GM12891 (cell line): ENCODE measurements around the gene FLRT1.

ENCODE experiments used
- DNase-seq: peaks from one replicate; pipeline ENCODE4 v3.0.0; 2011; ENCODE audit warnings: low spot score; ENCODE audit not compliant: insufficient read length
- FAIRE-seq: peaks from 2 replicates; lab custom pipeline; 2011; peaks lifted over from hg19 to GRCh38; lab: Jason Lieb, UNC
- PAX5 ChIP-seq: IDR thresholded peaks from 2 replicates; pipeline ENCODE4 v1.6.1; 2011; ENCODE audit warnings: low read length, moderate library complexity, mild to moderate bottlenecking; ENCODE audit not compliant: insufficient read depth, severe bottlenecking
- POLR2A ChIP-seq: IDR thresholded peaks from 2 replicates; pipeline ENCODE4 v1.6.1; 2011; ENCODE audit warnings: low read depth, low read length, control low read depth
- POLR2AphosphoS5 ChIP-seq: IDR thresholded peaks from 2 replicates; pipeline ENCODE4 v1.6.1; 2011; ENCODE audit warnings: low read depth, low read length, control low read depth
- POU2F2 ChIP-seq: IDR thresholded peaks from 2 replicates; pipeline ENCODE4 v1.6.1; 2011; ENCODE audit warnings: low read depth, mild to moderate bottlenecking, control low read depth, low read length, moderate library complexity
- SPI1 ChIP-seq: IDR thresholded peaks from 2 replicates; pipeline ENCODE4 v1.6.1; 2011; ENCODE audit warnings: low read depth, low read length, control low read depth
- TAF1 ChIP-seq: IDR thresholded peaks from 2 replicates; pipeline ENCODE4 v1.6.1; 2011; ENCODE audit warnings: low read depth, low read length, control low read depth

Gene FLRT1

DNA sequence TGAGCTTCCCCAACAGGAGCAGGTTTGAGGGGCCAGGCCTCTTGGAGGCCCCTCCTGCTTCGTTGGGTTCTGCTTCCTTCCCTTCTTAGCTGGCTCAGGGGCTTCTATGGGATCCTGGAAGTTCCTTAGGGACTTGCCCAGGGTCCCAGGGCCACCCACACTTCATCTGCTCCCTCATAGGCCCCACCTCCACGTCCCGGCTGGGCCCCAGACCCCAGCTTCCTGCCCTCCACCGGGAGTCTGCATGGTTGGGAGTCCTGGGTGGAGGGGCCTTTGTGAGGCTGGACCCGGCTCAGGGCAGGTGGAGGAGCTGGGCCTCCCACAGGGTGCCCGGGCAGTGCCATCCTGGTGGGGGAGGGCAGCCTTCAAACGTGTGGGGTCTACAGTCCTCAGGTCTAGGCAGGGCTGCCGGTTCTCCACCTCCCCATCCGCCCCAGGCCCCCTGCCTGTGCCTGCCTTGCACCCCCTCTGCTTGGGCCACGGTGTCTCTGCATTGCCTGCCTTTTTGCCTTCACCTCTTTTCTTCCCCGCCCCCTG lies 37.9 kb upstream of the FLRT1 start:
- no peak for TF ChIP-seq PAX5
- no peak for TF ChIP-seq SPI1
- no peak for TF ChIP-seq TAF1
- no peak for TF ChIP-seq POLR2AphosphoS5
- TF ChIP-seq POLR2A: no peak
- no peak for TF ChIP-seq POU2F2
- DNase-seq (no peak), FAIRE-seq (no peak)

DNA sequence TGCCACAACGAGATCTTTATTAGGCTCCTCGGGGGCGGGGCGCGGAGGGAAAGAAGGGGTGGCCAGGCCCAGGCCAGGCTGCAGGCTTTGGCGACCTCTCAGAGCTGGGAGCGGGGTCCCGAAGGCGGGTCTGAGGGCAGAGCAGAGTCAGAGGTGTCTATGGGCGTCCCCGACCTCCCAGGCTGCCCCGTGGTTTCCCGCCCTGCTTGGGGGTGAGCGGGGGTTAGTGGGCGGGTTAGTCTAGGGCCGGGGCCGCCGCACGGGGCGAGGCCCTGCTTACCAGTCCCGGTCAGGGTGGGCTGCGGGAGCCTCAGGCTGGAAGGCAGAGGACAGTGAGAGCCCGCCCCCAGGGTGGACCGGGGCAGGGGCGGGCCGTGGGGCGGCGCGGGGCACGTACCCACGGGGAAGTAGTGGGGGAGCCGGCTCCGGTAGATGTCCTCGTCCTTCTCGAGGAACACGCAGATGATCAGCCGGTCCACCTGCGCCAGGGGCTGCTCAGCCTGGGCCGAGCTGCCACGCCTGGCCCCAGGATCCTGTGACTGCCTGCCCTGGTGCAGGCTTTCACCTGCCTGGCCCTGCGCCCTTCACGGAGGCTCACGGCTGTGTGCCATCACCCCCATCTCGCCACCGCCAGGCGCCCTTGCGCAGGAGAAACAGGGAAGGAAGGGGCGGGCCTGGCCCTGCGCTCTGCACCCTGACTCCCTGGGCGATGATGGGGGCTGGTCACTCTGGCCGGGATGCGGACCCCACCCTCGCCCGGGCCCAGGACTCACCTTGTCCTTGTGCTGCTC lies 37.0 kb upstream of the FLRT1 start:
- FAIRE-seq (no peak), DNase-seq (no peak)
- no peak for TF ChIP-seq PAX5
- TF ChIP-seq POLR2AphosphoS5: peak; percentile 17; the same call in 1 of the 2 replicates

DNA sequence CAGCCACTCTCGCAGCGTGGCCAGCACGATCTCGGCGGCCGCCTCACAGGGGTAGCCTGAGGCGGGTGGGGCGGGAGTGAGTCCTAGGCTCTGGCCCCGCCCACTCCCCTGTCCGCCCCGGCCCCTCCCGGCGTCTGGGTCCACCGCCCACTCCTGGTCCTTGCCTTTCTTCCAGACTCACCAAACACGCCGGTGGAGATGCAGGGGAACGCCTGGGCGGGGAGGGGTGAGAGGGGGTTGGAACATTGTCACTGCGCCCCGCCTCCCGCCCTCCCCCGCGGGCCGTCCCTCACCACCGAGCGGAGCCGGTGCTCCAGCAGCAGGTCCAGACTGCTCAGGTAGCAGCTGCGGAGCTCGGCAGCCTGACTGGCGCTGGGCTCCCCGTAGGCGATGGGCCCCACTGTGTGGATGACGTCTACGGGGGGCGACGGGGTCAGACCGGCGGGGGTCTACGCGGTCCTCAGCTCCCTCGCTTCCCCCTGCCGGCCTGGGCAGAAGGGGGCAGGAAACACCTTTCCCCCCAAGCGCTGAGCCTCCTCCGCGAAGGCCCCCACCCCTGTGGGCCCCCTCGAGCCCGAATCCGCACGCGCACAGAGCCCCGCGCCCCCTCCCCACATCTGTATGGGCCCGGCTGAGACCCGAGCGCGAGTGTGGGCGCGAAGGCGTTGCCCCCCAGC lies 36.2 kb upstream of the FLRT1 start:
- TF ChIP-seq POU2F2: no peak
- no peak for TF ChIP-seq TAF1
- TF ChIP-seq POLR2AphosphoS5: no peak
- TF ChIP-seq PAX5: no peak
- TF ChIP-seq POLR2A: no peak
- DNase-seq (peak; percentile 86), FAIRE-seq (peak; percentile 75)

DNA sequence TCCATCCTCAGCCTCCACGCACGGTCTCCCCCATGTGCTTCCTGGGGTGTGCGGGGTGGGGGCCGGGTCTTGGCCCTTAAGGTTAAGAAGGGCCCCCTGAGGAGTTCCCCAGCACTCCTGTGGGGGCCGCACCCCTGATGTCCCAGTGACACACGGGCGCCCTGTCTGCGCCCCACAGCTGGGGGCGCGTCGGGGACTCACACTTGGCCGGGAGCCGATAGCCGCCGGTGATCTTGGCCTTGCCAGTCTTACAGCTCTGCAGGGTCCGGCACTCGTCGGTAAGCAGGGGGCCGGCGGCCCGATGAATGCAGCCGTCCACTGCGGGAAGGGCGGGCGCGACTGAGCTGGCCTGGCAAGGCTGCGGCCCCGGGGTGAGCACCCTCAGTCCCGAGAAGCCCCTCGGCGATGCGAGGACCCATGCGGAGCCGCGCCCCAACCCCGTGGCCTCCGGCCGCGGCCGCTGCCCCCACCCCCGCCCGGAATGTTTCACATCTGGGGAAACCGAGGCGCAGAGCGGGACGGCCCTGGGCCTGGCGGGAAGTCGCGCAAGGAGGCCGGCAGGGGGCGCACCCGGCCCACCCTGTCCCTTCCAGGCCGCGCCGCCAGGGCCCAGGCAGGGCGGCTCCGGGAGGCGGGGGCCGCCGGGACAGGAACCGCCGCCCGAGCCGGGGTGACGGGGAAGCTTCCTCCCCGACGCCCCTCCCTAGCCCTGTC lies 35.5 kb upstream of the FLRT1 start:
- FAIRE-seq: peak; percentile 77
- TF ChIP-seq POLR2AphosphoS5: no peak; the same call in 1 of the 2 replicates
- TF ChIP-seq POLR2A: no peak
- no peak for TF ChIP-seq PAX5
- TF ChIP-seq TAF1: no peak
- TF ChIP-seq SPI1: no peak
- DNase-seq: peak; percentile 97

DNA sequence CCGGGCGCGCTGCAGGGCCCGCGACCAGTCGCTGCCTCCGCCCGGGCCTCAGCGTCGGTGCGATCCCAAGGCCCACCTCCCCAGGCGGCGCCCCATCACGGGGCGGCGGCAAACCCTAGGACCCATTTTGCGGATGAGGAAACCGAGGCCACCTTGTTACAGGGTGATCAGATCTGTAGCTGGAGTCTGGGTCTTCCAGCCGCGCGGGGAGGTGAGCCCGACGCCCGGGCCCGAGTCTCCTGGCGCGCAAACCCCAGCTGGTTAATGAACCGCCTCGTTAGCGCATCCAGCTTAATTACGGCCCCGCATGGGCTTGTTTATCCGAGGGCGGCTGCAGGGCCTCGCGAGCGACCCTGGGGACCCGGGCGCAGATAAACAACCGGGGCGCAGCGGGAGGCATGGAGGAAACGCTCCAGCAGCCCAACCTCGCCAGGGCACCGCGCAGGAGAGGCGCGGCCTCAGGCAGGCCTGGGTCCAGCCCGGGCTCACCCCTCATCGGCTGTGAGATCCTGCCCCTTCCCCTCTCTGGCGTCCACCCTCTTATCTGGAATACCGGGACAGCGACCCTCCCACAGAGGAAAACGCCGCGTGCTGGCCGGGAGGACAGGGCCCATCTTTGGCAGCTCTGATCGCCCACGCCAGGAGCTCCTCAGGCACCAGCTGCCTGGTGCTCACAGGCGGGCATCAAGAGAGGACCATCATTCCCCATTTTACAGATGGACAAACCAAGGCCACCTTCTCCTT lies 34.8 kb upstream of the FLRT1 start:
- DNase-seq: no peak
- no peak for TF ChIP-seq POU2F2
- TF ChIP-seq TAF1: no peak
- no peak for TF ChIP-seq SPI1
- TF ChIP-seq PAX5: no peak
- TF ChIP-seq POLR2AphosphoS5: no peak
- TF ChIP-seq POLR2A: no peak
- no peak for FAIRE-seq

DNA sequence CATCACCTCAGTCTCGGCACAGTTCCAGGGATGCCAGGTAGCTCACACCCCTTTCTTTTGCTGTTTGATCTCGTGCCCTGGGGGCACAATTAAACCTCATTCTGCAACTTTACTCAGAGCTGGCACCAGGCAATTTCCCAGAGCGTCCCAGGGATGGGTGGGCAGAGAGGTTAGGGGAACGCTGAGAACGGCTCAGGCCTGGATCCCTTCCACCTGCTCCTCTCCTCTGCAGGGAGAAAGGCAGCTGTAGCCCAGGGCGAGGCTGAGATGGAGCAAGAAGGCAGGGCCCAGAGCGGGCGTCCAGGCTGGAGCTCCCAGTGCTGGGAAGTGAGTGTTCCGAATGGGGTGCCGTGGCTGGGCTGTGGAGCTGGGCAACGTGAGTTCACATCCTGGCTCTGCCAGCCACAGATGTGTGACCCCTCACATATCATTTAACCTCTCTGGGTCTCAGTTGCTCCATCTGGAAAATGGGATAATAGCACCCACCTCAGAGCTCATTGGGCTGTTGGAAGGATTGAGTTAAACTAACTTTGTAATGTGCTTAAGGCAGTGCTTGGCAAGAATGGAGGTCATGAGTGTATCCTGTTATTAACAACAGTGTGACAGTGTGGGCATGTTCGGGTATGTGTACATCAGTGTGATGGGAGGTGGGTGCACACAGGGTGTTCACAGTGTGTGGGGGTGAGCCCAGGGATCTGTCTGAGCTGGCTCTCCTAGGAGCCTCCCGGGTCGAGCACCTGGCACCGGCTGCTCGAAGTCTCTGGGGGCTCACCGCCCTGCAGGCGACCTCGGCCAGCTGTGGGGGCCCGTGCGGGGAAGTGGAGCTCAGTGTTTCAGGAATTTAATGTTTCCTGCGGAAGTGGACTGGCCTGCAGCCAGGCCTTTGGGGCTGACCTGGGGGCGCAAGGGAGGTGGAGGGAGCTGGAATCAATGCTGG lies 34.0 kb upstream of the FLRT1 start:
- FAIRE-seq (peak; percentile 40), DNase-seq (no peak)
- no peak for TF ChIP-seq POLR2AphosphoS5
- no peak for TF ChIP-seq TAF1
- TF ChIP-seq PAX5: no peak
- no peak for TF ChIP-seq SPI1
- TF ChIP-seq POU2F2: no peak
- TF ChIP-seq POLR2A: no peak

DNA sequence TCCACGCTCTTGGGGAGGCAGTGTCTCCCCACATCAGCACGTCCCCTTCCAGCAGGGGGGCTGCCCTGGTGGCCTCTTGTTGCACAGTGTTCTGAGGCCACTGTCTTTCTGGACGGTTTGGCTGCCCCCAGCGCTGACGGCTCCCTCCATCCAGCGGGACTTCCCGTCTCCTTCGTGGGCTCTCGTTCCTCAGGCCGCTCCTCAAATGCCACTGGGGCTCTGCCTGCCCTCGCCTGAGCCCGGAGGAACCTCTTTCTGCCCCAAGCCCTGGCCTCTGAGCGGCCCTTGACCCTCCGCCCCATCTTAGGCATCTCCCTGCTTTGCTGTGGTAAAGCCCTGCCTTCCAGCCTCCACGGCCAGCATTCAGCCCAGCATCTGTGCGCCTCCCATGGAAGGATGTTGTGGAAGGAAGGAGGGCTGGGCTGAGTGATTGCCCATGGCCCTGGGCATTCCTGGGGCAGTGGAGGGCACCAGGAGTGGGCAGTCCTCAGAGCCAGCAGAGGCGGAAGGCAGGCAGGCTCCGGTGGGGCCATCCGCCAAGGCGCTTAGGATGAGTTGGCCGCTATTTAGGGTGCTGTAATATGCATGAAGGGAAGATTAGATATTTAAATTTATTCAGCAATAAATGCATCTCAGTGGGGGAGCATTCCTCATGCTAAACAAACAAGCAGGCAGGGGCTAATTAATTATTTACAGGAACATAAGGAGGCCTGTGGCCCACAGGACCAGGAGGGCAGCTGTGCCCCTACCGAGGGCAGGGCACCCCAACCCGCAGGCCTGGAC lies 31.7 kb upstream of the FLRT1 start:
- no peak for TF ChIP-seq PAX5
- TF ChIP-seq POU2F2: no peak
- no peak for TF ChIP-seq POLR2A
- TF ChIP-seq TAF1: no peak
- TF ChIP-seq POLR2AphosphoS5: no peak
- no peak for TF ChIP-seq SPI1
- no peak for FAIRE-seq
- no peak for DNase-seq

DNA sequence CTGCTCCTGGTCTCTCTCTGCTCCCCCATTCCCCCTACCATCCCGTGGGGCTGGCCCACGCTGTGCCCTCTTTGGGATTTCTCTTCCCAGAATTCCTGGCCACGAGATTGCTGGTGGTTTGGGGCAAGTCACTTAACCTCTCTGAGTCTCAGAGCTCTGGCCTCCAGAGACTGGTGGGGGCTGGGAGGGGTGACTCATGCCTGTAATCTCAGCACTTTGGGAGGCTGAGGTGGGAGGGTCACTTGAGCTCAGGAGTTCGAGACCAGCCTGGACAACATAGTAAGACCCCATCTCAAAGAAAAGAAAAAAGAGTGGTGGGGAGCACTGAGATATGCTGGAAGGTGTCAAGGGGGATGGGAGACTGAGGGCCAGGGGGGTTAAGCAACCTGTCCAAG lies 31.1 kb upstream of the FLRT1 start:
- no peak for DNase-seq
- FAIRE-seq: no peak
- TF ChIP-seq POU2F2 (no peak), PAX5 (no peak), POLR2A (no peak), POLR2AphosphoS5 (no peak), TAF1 (no peak), SPI1 (no peak)
